CD14-positive monocyte (primary cell): ENCODE data around the gene PTX3. TPM values are rescaled to one million over a fixed set of nuclear protein-coding genes. Genes with fewer than 3 reads are reported as not detected.
A peak's percentile ranks its signal among the peaks of the same experiment; 100 is the strongest.

Source experiments
- DNase-seq, 3 donors: peaks; one replicate each; pipeline ENCODE4 v3.0.0-alpha.2; 2011 to 2022
- H2AFZ ChIP-seq: 2 replicates; pipeline ENCODE4 v1.6.0; 2012; ENCODE audit warnings: mild to moderate bottlenecking, low read depth, low read length, inconsistent platforms; ENCODE audit not compliant: insufficient read depth, poor library complexity, severe bottlenecking
- H3K27ac ChIP-seq, 2 donors: 1 replicate in 1 of 2; 2 replicates in 1 of 2; pipeline ENCODE4 v1.5.1; 2012 to 2013; ENCODE audit warnings: low read length in 2 of 2, control low read depth in 1 of 2, inconsistent platforms in 1 of 2, low read depth in 1 of 2, mild to moderate bottlenecking in 1 of 2
- H3K27me3 ChIP-seq, 2 donors: one replicate each; pipeline versions ENCODE4 v1.6.0 to v1.6.1; 2011 to 2013; ENCODE audit warnings: low read length in 2 of 2; ENCODE audit not compliant: control insufficient read depth in 2 of 2, insufficient read depth in 2 of 2
- H3K36me3 ChIP-seq, 2 donors: replicated peaks in 1 of 2; 1 replicate in 1 of 2; 2 replicates in 1 of 2; pipeline versions ENCODE4 v1.5.1 to v1.6.1; 2012 to 2013; ENCODE audit warnings: low read length in 2 of 2, control low read depth in 1 of 2, inconsistent platforms in 1 of 2, mild to moderate bottlenecking in 1 of 2; ENCODE audit not compliant: insufficient read depth in 2 of 2, control insufficient read depth in 1 of 2
- H3K4me1 ChIP-seq, 2 donors: 1 replicate in 1 of 2; 2 replicates in 1 of 2; pipeline versions ENCODE4 v1.5.1 to v1.6.1; 2012 to 2013; ENCODE audit warnings: low read length in 2 of 2, control low read depth in 1 of 2, inconsistent platforms in 1 of 2, mild to moderate bottlenecking in 1 of 2, moderate library complexity in 1 of 2; ENCODE audit not compliant: insufficient read depth in 2 of 2, control insufficient read depth in 1 of 2
- H3K4me2 ChIP-seq: replicated peaks from 2 replicates; pipeline ENCODE3; 2012; ENCODE audit warnings: low read length, moderate library complexity, mild to moderate bottlenecking; ENCODE audit not compliant: poor library complexity, severe bottlenecking; ENCODE audit errors: extremely low read depth
- H3K4me3 ChIP-seq, 3 experiments: fragments of 200-600 bp in 1 of 3; sonication (generic) in 1 of 3; replicated peaks in 1 of 3; 1 replicate in 2 of 3; 2 replicates in 1 of 3; pipeline ENCODE4 v1.5.1; 2011 to 2013; ENCODE audit warnings: low read length in 3 of 3, mild to moderate bottlenecking in 3 of 3, control low read depth in 2 of 3, low read depth in 2 of 3, inconsistent platforms in 1 of 3, moderate library complexity in 1 of 3
- H3K79me2 ChIP-seq: 2 replicates; pipeline ENCODE4 v1.6.0; 2012; ENCODE audit warnings: mild to moderate bottlenecking, control low read depth, inconsistent platforms, low read length, moderate library complexity; ENCODE audit not compliant: insufficient read depth
- H3K9ac ChIP-seq: 2 replicates; pipeline ENCODE4 v1.6.0; 2017; ENCODE audit warnings: low read length, mild to moderate bottlenecking; ENCODE audit not compliant: insufficient read depth, poor library complexity, severe bottlenecking
- H3K9me3 ChIP-seq, 2 donors: replicated peaks in 1 of 2; 1 replicate in 1 of 2; 2 replicates in 1 of 2; pipeline versions ENCODE4 v1.5.1 to v1.6.1; 2012 to 2013; ENCODE audit warnings: low read length in 2 of 2, control low read depth in 1 of 2; ENCODE audit not compliant: control insufficient read depth in 1 of 2, insufficient read depth in 1 of 2
- H4K20me1 ChIP-seq: 2 replicates; pipeline ENCODE4 v1.6.0; 2012; ENCODE audit warnings: mild to moderate bottlenecking, low read length, control low read depth, moderate library complexity; ENCODE audit not compliant: insufficient read depth
- H3K27ac Mint-ChIP-seq, 7 donors: one replicate each; pipeline ENCODE4 v1.8.0; 2020; ENCODE audit warnings: mild to moderate bottlenecking in 7 of 7, mixed read lengths in 7 of 7, moderate library complexity in 6 of 7, inconsistent platforms in 2 of 7
- H3K27me3 Mint-ChIP-seq, 3 donors: one replicate each; pipeline ENCODE4 v1.8.0; 2021 to 2022; ENCODE audit warnings: low read depth in 3 of 3, mild to moderate bottlenecking in 3 of 3, mixed read lengths in 3 of 3, moderate library complexity in 3 of 3, inconsistent platforms in 1 of 3
- H3K36me3 Mint-ChIP-seq, 2 donors: one replicate each; pipeline ENCODE4 v1.8.0; 2020; ENCODE audit warnings: mixed read lengths in 2 of 2, inconsistent platforms in 1 of 2, mild to moderate bottlenecking in 1 of 2
- H3K4me1 Mint-ChIP-seq: one replicate; pipeline ENCODE4 v1.8.0; 2020; ENCODE audit warnings: mild to moderate bottlenecking, mixed read lengths
- H3K4me3 Mint-ChIP-seq, 2 donors: one replicate each; pipeline ENCODE4 v1.8.0; 2020; ENCODE audit warnings: mild to moderate bottlenecking in 2 of 2, mixed read lengths in 2 of 2, moderate library complexity in 1 of 2
- H3K9me3 Mint-ChIP-seq, 7 donors: one replicate each; pipeline ENCODE4 v1.8.0; 2020 to 2022; ENCODE audit warnings: mixed read lengths in 7 of 7, mild to moderate bottlenecking in 6 of 7, moderate library complexity in 6 of 7, inconsistent platforms in 2 of 7
- CTCF ChIP-seq: fragments of 200-600 bp; IDR thresholded peaks from one replicate; pipeline ENCODE4 v1.8.0; 2022; ENCODE audit warnings: antibody characterized with exemption, mild to moderate bottlenecking
- WGBS: methylation state at CpG from one replicate; pipeline ENCODE4 v1.1.5; 2013; ENCODE audit warnings: missing lambda C conversion rate; ENCODE audit not compliant: insufficient coverage; 5-methylcytosine and 5-hydroxymethylcytosine counted together
- intact Hi-C, 2 donors: fragments of 100-400 bp; cut with micrococcal nuclease; formaldehyde crosslinking; loops; one replicate each; pipeline versions ENCODE4 v1.15.0 to v1.15.1; 2023
- polyA plus RNA-seq, 3 donors: library from polyadenylated mRNA; depleted of rRNA in 1 of 3; unstranded in 2 of 3; stranded (reverse) in 1 of 3; fragments of 300-500 nt in 2 of 3; fragments of >200 nt in 1 of 3; fragmentation: Illumina TruSeq in 2 of 3; gene quantifications; 1 replicate in 2 of 3; 2 replicates in 1 of 3; pipeline ENCODE4 v1.2.3, GENCODE V29; 2012 to 2021

Gene PTX3
- polyA plus RNA-seq, 3 donors = 9.1 to 84.5 (median 10.5) TPM

GRCh38 chr3:157469561-157470294, 33.1 kb downstream of the PTX3 start:
- Histone ChIP-seq H3K27ac (peak overlapping the region in 1 of 2 donors; percentile 52), H2AFZ (no peak overlapping the region)
- WGBS = no CpG with 5 or more reads among the region's 7 CpGs

GRCh38 chr3:157471064-157471463, 34.4 kb downstream of the PTX3 start:
- no CpG with 5 or more reads among the region's 1 CpG for WGBS
- H3K4me1 Mint-ChIP-seq = peaks cover 38% of the 10 kb centered on the region
- no peak for TF ChIP-seq CTCF
- Histone ChIP-seq H2AFZ (no peak overlapping the region), H4K20me1 (no peaks in the 10 kb centered on the region), H3K27me3 (no peaks in the 10 kb centered on the region), H3K4me2 (no peak overlapping the region), H3K27ac (no peak overlapping the region), H3K79me2 (no peaks in the 10 kb centered on the region), H3K36me3 (no peaks in the 10 kb centered on the region), H3K9me3 (no peaks in the 10 kb centered on the region), H3K4me1 (peaks cover 26 to 39% of the 10 kb centered on the region in 2 donors), H3K9ac (no peak overlapping the region), H3K4me3 (no peak overlapping the region)
- peaks cover 0 to 4% of the 10 kb centered on the region in 2 donors for H3K36me3 Mint-ChIP-seq
- no peak overlapping the region for H3K27ac Mint-ChIP-seq
- DNase-seq = no peak
- H3K4me3 Mint-ChIP-seq = no peak overlapping the region
- H3K27me3 Mint-ChIP-seq = no peaks in the 10 kb centered on the region
- intact Hi-C loops = no loop called here
- H3K9me3 Mint-ChIP-seq = peaks cover 0 to 2% (median 0%) of the 10 kb centered on the region in 7 donors

More at GRCh38 chr3:157469561-157470294, 33.1 kb downstream of the PTX3 start:
- no peak for TF ChIP-seq CTCF
- Mint-ChIP-seq H3K36me3 (peaks cover 0 to 4% of the 10 kb centered on the region in 2 donors), H3K9me3 (peaks cover 0 to 2% (median 0%) of the 10 kb centered on the region in 7 donors), H3K27me3 (no peaks in the 10 kb centered on the region), H3K4me1 (peaks cover 38% of the 10 kb centered on the region), H3K4me3 (peak overlapping the region in 1 of 2 donors; percentile 76), H3K27ac (peak overlapping the region; percentile 39 to 87 (median 82))
- intact Hi-C loops = loop anchor here in 1 of 2 donors (5.0 to 10.0 kb wide), 2 partner anchors 37 to 55 kb away; no protein-coding TSS in a partner anchor
- Histone ChIP-seq H3K9ac (no peak overlapping the region), H3K4me1 (peaks cover 26 to 39% of the 10 kb centered on the region in 2 donors), H4K20me1 (no peaks in the 10 kb centered on the region), H3K9me3 (no peaks in the 10 kb centered on the region), H3K27me3 (no peaks in the 10 kb centered on the region), H3K36me3 (no peaks in the 10 kb centered on the region), H3K4me3 (peak overlapping the region in 1 of 3 experiments; percentile 16), H3K4me2 (peak overlapping the region; percentile 20), H3K79me2 (no peaks in the 10 kb centered on the region)
- peak; percentile 75 to 77 (median 77) for DNase-seq
